KBM-7 (cell line): ENCODE data around the gene RMI2.
"Not testable (repeated sequence)": the region's sequence is repeated elsewhere in the genome, so short reads cannot be mapped to it uniquely, and the experiment has no call there.

Experiments used
- DNase-seq: peaks from one replicate; pipeline ENCODE4 v3.0.0-alpha.2; 2015
- in situ Hi-C: fragments of 300-500 bp; cut with MboI; formaldehyde crosslinking; loops from 2 replicates; pipeline ENCODE4 v1.14.3; 2020; ENCODE audit warnings: low sequenced_read_pairs, low pct_unique_long_range_greater_than_20kb, mixed read lengths

Gene RMI2

DNA sequence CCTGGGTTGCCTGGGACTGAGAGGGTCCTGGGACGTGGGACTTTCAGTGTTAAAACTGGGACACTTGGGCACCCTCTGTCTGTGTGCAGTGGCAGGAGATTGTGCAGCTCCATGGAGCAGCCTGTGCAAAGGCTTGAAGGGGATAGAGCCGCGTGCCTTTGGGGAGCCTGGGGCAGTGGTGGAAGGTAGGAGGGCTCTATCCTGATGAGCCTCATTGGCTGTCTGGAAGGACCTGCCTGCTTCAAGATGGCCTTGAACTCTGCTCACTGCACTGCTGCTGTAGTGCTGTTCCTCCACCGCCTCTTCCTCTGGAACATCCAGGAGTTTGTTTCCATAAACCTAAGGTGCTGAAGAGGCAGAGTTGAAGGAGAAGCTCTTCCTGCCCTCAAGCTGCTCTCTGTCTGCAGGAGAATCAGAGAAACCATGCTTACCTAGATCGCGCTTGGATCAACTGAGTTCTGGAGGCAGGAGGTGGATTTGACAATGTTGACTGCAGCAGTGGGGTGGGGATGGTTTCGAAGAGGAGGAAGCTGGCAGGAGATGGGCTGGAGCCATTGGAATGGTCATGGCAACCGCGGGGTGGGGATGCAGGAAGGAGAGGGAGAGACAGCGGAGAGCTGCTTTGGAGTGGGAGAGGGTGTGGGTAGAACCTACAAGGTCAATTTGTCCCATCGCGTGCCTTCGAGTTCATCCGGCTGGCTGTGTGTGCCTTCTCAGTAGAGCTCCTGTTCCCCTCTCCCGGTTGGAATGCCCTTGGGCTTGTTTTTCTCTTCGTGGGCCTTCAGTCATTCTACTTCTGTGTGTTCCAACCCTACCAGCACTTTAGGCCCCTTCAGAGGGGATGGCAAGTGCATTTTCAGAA is 3.7 kb downstream of the RMI2 start:
- DNase-seq = no peak
- in situ Hi-C loops = no loop called here

GRCh38 chr16:11349599-11350276 is 4.5 kb downstream of the RMI2 start:
- DNase-seq = peak; percentile 62
- in situ Hi-C loops = no loop called here

DNA sequence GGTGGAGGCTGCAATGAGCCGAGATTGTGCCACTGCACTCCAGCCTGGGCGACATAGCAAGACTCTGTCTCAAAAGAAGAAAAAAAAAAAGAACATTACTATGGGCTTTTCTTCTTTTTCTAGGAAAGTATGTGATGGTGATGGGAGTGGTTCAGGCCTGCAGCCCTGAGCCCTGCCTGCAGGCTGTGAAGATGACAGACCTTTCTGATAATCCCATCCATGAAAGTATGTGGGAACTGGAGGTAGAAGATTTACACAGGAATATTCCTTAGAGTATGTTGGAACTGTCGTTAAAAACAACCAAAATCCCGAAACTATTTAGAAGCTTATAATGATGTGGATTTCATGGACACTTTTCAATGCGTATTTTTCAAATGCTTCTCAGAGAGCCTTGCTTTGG is 5.3 kb downstream of the RMI2 start:
- in situ Hi-C loops = no loop called here
- no peak for DNase-seq

DNA sequence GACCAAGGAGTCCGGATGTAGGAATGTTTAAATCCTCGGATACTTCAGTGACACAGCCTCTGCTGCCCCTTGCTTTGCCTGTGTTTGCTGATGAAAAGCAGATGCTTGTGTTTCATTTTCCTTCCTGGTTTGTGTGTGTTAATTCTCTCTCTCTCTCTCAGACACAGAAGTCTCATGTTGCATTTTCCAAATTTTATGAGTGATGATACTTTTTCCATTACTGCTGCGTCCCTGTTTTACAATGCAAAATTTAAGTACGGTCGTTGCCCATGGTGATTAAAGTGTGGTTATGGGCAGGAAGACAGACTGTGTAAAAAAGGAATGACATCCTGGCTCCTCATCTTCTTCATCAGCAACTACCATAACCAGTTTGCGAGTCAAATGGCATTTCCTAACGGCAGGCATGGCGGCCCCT is 5.7 kb downstream of the RMI2 start:
- no peak for DNase-seq
- in situ Hi-C loops = no loop called here

DNA sequence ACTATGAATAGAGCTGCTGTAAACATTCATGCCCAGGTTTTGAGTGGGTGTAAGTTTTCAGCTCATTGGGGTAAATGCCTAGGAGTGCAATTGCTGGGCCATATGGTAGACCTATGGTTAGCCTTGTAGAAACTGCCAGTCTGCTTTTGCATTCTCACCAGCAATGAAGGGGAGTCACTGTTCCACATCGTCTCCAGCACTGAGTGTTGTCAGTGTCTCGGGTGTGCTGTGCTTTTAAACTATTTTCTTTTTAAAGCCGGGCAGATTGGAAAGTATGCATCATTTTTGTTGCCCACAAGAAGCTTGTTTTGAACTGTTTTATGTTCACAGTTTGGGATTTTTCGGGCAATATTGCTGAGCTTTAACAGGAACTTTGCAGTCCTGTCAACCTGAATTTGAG is 7.9 kb downstream of the RMI2 start:
- in situ Hi-C loops = no loop called here

DNA sequence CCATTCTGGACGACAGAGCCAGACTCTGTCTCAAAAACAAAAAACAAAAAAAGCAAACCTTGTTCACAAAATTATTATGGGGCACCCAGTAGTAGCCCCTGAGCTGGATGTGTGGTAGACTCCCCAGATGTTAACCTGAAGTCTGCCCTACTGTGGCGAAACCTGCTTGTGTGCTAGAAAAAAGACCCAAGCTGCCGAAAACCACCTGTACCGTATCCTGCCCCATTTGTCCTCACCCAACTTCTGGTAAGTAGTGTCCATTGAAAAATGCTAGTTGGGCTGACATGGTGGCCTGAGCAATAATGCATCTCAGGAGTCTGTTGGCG is 9.1 kb downstream of the RMI2 start:
- in situ Hi-C loops = no loop called here
- DNase-seq = no peak

More for the DNA sequence above, 7.9 kb downstream of the RMI2 start:
- DNase-seq = no peak

DNA sequence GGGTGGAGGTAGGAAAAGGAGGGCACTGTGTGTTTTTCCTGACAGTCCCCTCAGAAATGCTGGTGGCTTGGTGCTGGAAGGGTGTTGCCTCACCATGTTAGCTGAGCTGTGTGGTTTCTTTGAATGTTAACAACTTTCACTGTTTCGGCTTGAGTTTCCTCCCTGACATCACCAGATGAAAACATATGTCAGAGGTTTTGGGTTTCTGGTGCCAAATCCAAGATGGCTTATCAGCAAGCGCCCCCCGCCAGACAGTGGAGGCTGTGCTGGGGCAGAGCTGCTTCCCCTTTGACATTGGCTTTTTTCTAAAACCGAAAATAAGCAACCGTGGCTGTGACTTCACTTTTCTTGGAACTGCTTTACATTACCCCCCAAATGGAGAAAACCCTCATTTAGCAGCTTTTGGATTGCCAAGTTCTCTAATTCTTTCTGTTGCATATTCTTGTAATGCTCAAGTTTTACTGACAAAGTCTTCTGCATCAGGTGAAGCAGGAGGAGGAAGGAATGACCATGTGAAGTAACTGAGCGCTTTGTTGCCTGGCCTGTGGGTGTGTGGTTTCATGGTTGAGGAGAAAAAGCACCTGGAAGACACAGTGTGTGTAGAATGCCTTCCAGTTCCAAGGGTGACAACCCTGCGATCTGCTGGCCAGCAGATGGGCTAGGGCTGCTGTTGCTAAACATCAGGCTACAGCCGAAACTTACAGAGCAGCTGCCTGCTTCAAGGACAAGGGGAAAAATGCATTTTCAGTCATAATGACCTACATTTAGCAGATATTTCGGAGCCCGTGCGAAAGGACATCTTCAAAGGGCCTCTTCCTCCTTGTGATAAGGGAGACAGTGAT is 9.7 kb downstream of the RMI2 start:
- peak; percentile 92 for DNase-seq
- in situ Hi-C loops = no loop called here

DNA sequence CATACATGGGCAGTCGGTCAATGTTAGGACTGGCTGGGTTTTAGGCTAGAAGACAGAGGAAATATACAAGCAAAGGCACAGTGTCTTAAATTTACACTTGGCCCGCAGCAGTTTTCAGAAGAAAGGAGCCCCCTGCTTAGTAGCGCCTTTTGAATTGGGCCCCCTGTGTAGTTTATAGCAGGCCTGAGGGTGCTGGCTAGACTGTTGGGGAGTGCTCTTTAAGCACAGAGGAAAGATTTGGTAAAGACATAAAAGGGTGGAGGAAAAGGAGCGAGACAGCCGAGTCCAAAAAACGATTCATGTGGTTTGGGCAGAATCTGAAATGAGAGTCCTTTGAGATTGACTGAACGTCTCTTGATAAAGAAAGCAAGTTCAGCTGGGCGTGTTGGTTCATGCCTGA is 10.6 kb downstream of the RMI2 start:
- in situ Hi-C loops = no loop called here
- no peak for DNase-seq

- in situ Hi-C loops = no loop called here
These were observed 11.5 kb downstream of the RMI2 start for GRCh38 chr16:11356573-11357331.

DNA sequence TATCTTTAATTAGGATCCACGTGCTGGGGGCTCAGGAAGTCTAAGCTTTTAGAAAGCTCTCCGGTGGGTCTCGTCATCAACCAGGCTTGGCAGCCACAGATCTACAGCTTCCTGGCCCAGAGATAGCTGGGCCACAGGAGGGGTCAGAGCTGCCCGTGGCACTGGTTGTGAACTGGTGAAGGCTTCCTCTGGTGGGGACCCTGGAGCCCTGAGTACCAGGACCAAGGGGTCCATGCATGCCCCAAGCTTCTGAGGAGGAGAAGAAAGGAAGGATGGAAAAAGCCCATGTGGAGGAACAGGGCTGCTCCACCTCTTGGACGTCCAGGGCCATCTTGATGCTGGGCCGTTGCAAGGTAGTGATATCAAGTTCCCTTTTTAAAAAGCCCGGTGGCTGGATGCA is 13.3 kb downstream of the RMI2 start:
- no peak for DNase-seq
- in situ Hi-C loops = no loop called here

More at GRCh38 chr16:11356573-11357331, 11.5 kb downstream of the RMI2 start:
- DNase-seq = peak; percentile 75

GRCh38 chr16:11359370-11359769 is 14.1 kb downstream of the RMI2 start:
- in situ Hi-C loops = no loop called here
- no peak for DNase-seq

DNA sequence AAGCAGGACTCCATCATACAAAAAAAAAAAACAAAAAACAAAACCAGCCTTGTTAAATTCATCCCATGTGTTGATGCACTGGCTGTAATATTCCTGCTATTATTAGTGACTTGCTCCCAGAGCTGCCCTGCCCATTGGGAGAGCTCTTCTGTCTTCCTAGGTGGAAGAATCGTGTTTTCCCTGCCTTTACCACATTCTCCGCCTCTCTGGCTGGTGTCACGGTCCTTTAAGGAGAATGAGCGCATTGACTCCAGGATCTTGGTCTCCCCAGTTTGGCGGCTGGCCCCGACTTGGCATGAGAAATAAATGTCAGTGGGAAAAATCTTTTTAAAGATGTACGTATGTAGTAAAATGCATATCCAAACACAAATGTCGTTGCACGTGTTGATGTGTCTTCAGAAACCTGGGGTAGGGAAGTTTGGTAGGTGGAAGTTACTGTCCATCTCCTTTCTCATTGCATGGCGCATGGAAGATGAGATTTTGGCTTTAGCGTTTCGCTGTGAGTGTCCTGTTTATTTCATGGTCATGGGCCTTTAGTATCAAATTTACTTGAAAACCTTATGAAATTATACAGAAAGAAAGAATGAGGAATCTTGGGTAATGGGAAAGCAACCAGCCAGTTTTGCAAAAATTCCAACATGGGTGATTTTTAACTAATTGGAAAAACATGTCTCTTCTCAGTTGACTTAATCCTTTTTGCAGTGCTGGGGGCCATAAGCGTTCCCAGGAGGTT is 15.5 kb downstream of the RMI2 start:
- no peak for DNase-seq
- in situ Hi-C loops = loop anchor here (10.0 kb wide), 1 partner anchor 396 kb away; no protein-coding TSS in a partner anchor

DNA sequence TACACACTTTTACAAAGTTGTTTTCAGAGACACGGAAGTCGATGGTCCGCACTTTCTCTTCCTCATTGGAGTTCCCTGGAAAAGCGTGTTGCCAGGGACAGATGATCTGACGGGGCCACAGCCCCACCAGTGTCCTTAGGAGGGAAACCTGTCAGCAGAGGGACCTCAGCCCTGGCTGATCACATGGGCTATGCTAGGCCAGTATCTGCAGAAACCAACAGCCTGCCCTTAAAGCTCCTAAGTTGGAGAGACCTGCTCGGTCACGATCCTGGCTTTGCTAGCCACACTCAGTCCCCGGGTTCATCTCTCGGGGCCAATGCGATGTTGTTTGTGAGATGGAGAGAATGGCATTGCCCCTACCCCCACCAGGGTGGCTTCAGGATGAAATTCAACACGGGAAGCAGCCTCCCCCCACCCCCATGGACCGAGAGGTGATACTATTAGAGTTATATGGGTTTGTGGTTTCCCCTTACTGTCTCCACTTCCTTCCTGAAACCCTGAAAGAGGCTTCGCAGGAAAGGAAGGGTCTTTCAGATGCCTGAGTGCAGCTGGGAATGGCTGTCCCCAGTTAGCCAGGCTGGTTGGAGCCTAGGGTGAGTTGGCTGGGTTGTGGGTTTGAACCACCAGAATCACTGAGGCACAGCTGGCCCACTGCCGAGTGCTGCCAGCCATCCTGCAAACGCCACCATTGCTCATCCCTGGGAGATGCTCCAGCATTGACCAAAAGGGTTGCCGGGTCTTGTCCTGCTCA is 16.6 kb downstream of the RMI2 start:
- in situ Hi-C loops = loop anchor here (10.0 kb wide), 1 partner anchor 397 kb away; no protein-coding TSS in a partner anchor
- peak; percentile 84 for DNase-seq

DNA sequence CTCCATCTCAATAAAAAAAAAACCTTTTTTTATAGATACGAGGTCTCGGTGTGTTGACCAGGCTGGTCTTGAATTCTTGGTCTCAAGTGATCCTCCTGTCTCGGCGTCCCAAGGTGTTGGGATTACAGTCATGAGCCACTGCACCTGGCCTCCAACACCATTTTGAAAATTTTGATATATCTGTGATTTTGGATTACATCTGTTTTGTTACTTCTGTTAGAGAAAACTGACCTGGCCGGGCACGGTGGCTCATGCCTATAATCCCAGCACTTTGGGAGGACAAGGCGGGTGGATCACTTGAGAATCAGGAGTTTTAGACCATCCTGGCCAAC is 18.6 kb downstream of the RMI2 start:
- no peak for DNase-seq

GRCh38 chr16:11367483-11367906 is 22.2 kb downstream of the RMI2 start:
- no peak for DNase-seq
- in situ Hi-C loops = loop anchor here (10.0 kb wide), 1 partner anchor 403 kb away; no protein-coding TSS in a partner anchor

More for the DNA sequence above, 18.6 kb downstream of the RMI2 start:
- in situ Hi-C loops = loop anchor here (10.0 kb wide), 1 partner anchor 399 kb away; no protein-coding TSS in a partner anchor

- in situ Hi-C loops = no loop called here
- peak; percentile 73 for DNase-seq
These were observed 25.0 kb downstream of the RMI2 start for GRCh38 chr16:11370084-11370931.

DNA sequence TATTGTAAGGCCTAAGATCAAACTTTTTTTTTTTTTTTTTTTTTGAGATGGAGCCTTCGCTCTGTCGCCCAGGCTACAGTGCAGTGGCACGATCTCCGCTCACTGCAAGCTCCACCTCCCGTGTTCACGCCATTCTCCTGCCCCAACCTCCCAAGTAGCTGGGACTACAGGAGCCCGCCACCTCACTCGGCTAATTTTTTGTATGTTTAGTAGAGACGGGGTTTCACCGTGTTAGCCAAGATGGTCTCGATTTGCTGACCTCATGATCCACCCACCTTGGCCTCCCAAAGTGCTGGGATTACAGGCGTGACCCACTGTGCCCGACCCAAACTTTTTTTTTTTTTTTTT is 25.6 kb downstream of the RMI2 start:
- in situ Hi-C loops, DNase-seq: not testable (repeated sequence)
